Mucosa of rectum (tissue), 2 donors: ENCODE measurements around the gene ANGPTL2.

Experiments used
- H3K27ac ChIP-seq, 2 donors: one replicate each; pipeline ENCODE4 v1.7.0; 2013; ENCODE audit warnings: inconsistent platforms in 2 of 2, low read depth in 2 of 2, low read length in 2 of 2
- H3K27me3 ChIP-seq, 2 donors: one replicate each; pipeline ENCODE4 v1.7.0; 2013; ENCODE audit warnings: low read length in 2 of 2; ENCODE audit not compliant: control insufficient read depth in 2 of 2, insufficient read depth in 2 of 2
- H3K36me3 ChIP-seq, 2 donors: one replicate each; pipeline ENCODE4 v1.7.0; 2013; ENCODE audit warnings: low read length in 2 of 2; ENCODE audit not compliant: control insufficient read depth in 2 of 2, insufficient read depth in 2 of 2
- H3K4me1 ChIP-seq, 2 donors: one replicate each; pipeline ENCODE4 v1.7.0; 2013; ENCODE audit warnings: low read length in 2 of 2, mild to moderate bottlenecking in 1 of 2; ENCODE audit not compliant: control insufficient read depth in 2 of 2, insufficient read depth in 2 of 2
- H3K4me3 ChIP-seq, 2 donors: one replicate each; pipeline ENCODE4 v1.7.0; 2013; ENCODE audit warnings: low read length in 2 of 2
- H3K9ac ChIP-seq, 2 donors: one replicate each; pipeline ENCODE4 v1.7.0; 2013; ENCODE audit warnings: low read length in 2 of 2, low read depth in 1 of 2, mild to moderate bottlenecking in 1 of 2
- H3K9me3 ChIP-seq, 2 donors: one replicate each; pipeline ENCODE4 v1.7.0; 2013; ENCODE audit warnings: low read length in 2 of 2; ENCODE audit not compliant: control insufficient read depth in 2 of 2
- donor health status: healthy.
- donor health status: Normal muscosa, but diverticular disease.

ANGPTL2 gene

DNA sequence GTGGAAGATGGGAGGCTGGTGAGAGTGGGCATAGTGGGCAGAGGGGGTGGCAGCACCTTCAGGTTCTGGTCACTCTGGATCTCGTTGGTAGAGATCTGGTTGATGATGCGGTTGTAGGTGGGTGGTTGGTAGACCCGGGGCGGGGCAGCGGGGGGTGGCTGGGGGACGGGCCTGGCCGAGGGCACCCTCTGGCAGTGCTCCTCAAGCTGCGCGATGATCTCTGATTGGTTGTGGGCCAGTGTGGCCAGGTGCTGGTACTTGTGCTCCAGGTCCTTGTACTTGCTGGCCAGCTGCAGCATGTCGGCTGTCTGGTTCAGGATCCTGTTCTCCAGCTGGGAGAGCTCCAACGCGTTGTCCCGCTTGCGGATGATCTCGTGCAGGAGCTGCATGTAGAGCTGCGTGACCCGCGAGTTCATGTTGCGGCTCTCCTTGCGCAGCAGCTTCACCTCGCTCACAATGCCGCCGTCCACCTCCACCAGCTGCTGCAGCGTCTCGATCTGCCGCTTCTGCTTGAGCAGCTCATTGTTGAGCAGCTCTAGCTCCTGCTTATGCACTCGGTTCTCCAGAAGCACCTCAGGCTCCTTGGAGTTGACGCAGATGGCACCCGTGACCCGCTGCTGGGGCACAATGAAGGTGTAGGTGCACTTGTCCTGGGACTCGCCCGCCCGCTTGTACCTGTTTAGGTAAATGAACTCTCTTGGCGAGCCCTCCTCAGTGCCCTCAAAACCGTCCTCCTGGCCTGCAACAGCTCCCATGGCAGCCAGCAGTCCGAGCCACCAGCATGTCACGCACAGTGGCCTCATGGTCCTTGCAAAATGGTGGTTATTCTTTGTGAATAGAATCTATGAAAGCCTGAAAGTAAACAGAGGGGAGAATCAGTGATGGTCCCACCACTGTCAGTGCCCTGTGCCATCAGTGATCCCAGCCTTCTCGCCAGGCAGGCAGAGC, 14.2 kb downstream of the ANGPTL2 start:
- Histone ChIP-seq H3K4me1 (no peaks in the 10 kb centered on the region), H3K27ac (no peak overlapping the region), H3K36me3 (no peaks in the 10 kb centered on the region)

DNA sequence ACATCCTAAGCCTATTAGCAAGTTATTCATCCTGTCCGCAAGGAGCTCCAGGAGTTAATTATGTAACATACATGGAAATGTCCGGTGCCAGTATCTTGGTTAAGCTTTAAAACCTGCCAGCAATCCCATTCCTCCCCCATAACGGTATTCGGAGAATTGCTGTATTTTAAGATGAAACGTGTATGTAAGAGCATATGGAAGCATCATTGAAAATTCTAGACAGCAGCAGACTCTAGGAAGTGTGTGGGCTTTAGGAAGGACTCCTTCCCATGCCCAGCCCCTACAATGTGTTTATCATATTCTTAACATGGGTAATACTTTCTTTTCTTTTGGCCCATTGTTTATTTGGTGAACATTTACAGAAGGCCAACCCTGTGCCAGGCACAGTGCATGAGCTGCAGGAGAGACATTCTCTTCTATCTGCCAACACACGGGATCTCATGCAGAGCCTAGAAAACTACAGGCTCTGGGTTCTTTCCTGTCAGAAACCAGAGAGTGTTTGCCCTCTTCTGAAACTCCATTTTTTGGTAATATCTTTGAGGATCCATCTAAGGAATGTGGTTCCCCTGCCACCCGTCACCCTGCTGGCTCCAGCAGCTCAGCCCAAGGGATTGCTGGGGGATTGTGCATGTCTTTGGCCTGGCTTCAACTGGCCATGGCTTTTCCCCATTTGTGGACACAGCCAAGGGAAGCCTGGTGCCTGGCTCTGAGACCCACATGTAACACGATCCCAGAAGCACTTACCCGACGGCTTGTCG, 15.1 kb downstream of the ANGPTL2 start:
- Histone ChIP-seq H3K9me3 (no peaks in the 10 kb centered on the region), H3K27me3 (no peaks in the 10 kb centered on the region), H3K36me3 (no peaks in the 10 kb centered on the region), H3K4me1 (no peaks in the 10 kb centered on the region), H3K27ac (no peak overlapping the region), H3K9ac (no peak overlapping the region), H3K4me3 (no peak overlapping the region)

More for the DNA sequence above, 14.2 kb downstream of the ANGPTL2 start:
- H3K9me3 ChIP-seq = no peaks in the 10 kb centered on the region
- no peaks in the 10 kb centered on the region for H3K27me3 ChIP-seq
- no peak overlapping the region for H3K4me3 ChIP-seq
- H3K9ac ChIP-seq = no peak overlapping the region

DNA sequence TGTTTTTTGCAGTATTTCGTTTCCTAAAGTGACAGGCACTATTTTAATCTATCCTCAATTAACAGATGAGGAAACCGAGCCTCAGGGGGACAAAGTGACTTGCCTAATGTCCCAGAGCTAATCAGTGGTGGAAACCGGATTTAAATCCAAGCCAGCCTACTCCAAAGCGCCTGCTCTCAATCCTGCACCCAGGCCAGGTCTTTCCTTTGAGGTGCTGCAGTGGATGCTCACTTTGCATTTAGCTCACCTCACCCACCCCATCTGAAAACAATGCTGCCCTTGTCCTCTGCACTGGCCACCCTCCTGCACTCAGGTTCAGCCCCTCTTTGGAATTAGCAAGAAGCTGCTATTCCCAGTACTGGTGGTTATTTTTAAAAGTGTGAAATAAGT, 16.0 kb downstream of the ANGPTL2 start:
- Histone ChIP-seq H3K27me3 (no peaks in the 10 kb centered on the region), H3K4me3 (no peak overlapping the region), H3K9me3 (no peaks in the 10 kb centered on the region), H3K9ac (no peak overlapping the region), H3K4me1 (no peaks in the 10 kb centered on the region), H3K36me3 (no peaks in the 10 kb centered on the region), H3K27ac (no peak overlapping the region)

DNA sequence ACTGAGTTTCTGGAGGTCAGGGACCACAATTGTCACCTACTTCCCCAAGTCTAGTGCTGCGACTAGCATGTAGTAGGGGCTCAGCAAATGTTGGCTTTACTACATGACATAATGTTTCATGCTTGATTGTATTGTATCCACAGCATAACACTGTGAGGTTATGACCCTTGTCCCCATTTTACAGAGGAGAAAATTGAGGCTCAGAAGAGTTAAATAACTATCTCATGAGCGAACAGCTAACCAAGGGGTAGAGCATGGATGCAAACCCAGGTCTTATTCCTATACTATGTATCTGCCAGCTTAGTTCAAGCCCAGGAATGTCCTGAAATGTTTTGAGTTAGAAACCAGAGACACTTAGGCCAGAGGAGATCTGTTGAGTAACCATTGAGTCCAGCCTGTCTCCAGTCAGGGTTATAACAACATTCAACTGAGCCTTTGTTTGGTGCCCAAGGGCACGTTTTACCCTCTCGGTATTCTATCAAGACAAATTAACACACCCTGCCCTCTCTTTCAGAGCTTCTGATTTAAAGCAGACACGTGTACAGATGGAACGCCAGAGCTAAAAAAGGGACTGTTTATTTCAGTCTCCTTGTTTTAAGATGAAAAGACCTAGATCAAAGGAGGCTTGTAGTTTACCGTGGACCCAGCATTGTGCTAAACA, 16.5 kb downstream of the ANGPTL2 start:
- H3K27ac ChIP-seq = no peak overlapping the region
- no peaks in the 10 kb centered on the region for H3K4me1 ChIP-seq
- H3K36me3 ChIP-seq = no peaks in the 10 kb centered on the region

DNA sequence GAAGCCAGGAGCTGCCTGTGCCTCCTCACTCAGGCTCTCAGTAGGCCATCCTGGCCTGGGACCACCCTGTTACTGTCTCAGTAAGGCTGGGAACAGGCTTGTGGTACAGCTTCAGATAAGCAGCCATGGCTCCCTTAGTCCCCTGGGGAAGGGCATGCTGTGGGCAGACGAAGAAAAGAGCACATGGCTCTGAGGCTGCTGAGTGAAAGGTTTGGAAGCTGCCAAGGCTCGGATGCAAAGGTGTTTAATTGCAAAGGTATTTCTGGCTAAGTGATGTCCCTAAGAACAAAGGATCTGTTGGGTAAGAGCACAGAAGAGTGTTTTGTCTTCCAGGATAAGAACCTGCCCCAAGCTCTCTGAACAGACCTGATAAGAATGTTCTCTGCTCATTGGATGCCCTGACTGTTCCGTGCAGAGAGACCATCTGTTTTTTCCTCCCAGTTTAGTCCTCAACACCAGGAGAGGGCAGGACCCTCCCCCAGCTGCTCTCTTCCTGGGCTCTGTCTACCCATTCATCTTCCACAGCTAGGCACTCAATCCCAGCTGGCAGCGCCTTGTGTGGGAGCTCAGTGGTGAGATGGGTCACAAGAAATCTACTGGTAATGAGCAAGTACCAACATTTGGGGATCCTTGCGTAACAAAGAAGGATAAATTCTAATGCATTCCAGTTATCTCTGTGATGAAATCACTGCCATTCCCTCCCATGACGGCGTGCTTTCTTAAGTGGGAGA, 17.7 kb downstream of the ANGPTL2 start:
- H3K9me3 ChIP-seq = no peaks in the 10 kb centered on the region
- no peaks in the 10 kb centered on the region for H3K27me3 ChIP-seq
- H3K4me1 ChIP-seq = no peaks in the 10 kb centered on the region
- no peak overlapping the region for H3K9ac ChIP-seq
- H3K36me3 ChIP-seq = no peaks in the 10 kb centered on the region
- H3K4me3 ChIP-seq = no peak overlapping the region
- no peak overlapping the region for H3K27ac ChIP-seq

More for the DNA sequence above, 16.5 kb downstream of the ANGPTL2 start:
- Histone ChIP-seq H3K4me3 (no peak overlapping the region), H3K9me3 (no peaks in the 10 kb centered on the region), H3K27me3 (no peaks in the 10 kb centered on the region), H3K9ac (no peak overlapping the region)

DNA sequence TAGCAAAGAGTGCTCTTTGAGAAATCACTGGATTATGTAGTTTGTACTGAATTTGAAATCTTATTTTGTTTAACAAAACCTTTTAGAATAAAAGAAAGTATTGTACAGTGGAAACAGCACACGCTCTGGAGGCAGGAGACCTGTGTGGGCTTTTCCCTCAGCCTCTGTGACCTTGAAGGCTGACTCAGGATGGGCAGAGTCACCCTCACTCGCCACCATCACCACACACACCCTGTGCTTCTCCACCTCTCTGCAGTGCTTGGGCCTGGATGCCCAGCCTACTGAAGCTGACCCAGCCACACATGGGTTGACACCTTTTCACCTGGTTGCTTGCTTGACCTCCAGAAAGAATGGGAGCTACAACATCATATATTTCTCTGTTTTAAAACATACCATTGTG, 19.6 kb downstream of the ANGPTL2 start:
- Histone ChIP-seq H3K36me3 (peaks cover 0 to 5% of the 10 kb centered on the region in 2 donors), H3K9me3 (no peaks in the 10 kb centered on the region), H3K4me3 (no peak overlapping the region), H3K27me3 (no peaks in the 10 kb centered on the region), H3K4me1 (no peaks in the 10 kb centered on the region), H3K9ac (no peak overlapping the region), H3K27ac (no peak overlapping the region)

DNA sequence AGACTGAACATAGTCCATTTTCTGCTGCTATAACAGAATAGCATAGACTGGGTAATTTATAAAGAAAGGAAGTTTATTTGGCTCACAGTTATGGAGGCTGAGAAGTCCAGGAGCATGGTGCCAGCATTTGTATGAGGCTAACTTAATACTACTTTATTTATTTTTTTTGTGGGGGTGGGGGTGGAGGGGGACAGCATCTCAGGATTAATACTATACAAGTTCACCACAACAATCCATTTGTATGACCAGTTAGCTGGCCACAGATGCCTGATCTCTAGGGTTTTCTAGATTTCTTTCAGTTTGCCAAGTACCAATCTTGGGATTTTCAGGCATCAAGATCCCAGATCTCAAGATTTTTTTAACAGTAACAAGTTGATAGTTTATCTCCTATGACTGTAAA, 20.3 kb downstream of the ANGPTL2 start:
- Histone ChIP-seq H3K27ac (no peak overlapping the region), H3K4me1 (no peaks in the 10 kb centered on the region), H3K36me3 (peaks cover 2 to 5% of the 10 kb centered on the region in 2 donors)

DNA sequence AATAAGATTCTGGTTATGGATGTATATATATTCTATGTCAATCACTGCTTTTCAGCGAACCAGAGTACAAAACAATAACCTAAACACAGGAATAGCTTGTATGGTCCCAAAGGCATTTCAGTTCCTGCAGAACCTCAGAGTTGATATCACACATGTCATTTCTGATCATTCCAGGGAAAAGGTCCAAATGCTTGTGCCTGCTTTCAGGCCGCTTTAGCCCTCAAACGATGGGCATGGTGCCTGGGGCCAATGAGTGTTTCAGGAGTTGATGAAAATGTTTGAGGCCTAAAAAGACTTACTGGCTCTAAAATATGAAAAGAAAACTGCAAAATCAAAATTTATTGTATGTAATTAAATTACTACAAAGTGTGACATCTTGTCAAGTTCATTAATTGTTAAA, 22.8 kb downstream of the ANGPTL2 start:
- no peaks in the 10 kb centered on the region for H3K4me1 ChIP-seq
- H3K27ac ChIP-seq = no peak overlapping the region
- no peaks in the 10 kb centered on the region for H3K9me3 ChIP-seq
- H3K4me3 ChIP-seq = no peak overlapping the region
- no peak overlapping the region for H3K9ac ChIP-seq
- no peaks in the 10 kb centered on the region for H3K27me3 ChIP-seq
- peaks cover 3 to 5% of the 10 kb centered on the region in 2 donors for H3K36me3 ChIP-seq

More for the DNA sequence above, 20.3 kb downstream of the ANGPTL2 start:
- Histone ChIP-seq H3K4me3 (no peak overlapping the region), H3K9ac (no peak overlapping the region), H3K27me3 (no peaks in the 10 kb centered on the region), H3K9me3 (no peaks in the 10 kb centered on the region)

DNA sequence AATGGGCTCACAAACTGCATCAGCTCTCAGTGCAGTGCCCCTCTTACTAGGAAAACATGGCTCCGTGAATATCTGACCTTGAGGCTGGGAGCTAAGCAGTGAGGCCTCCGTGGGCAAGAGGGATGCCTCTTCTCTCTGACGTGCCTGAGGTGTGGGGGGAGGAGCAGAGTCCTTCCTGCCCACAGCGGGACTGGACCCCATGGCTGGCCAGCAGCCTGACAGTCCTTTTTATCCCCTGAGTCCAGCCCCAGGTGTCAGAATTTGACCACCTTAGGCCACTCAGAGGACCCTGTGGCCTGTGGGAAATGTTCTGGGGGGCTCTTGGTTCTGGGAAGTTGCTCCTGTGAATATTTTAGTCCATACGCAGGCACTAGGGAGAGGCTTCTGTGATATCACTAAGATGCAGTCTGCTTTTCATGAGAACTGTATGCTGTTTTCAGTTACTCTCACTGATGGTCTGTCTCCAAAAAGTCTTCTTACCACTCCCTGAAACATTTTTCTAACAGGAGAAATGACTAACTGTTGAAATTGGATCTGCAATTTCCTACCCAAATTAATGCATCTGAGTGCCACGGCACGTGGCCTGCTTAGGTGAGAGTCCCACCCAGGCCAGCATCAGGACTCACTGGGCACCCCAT, 23.4 kb downstream of the ANGPTL2 start:
- H3K4me1 ChIP-seq = no peaks in the 10 kb centered on the region
- no peak overlapping the region for H3K4me3 ChIP-seq
- no peaks in the 10 kb centered on the region for H3K9me3 ChIP-seq
- no peak overlapping the region for H3K27ac ChIP-seq
- H3K9ac ChIP-seq = no peak overlapping the region
- peaks cover 3 to 9% of the 10 kb centered on the region in 2 donors for H3K36me3 ChIP-seq
- no peaks in the 10 kb centered on the region for H3K27me3 ChIP-seq
